Measurements from ENCODE around the gene MAF.

Gene MAF

DNA sequence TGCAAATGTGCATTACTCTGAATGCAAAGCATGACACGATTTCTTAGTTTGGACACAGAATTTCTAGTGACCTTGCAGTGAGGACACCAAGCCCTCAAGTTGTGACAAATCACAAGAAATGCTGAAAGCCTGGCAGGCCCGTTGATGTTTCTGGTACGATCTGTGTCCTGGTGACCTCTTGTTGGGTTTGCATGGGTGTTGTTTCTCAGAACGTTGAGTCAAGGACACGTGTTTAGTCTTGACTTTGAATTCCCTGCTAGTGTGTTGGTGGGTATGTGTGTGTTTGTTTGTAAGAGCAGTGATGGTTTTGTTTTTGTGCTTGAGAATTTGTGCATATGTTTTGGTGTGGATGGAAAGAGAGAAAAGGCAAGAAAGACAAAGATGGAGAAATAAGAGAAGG is 37.8 kb upstream of the MAF start:
- Histone ChIP-seq H3K9me3 (ENCODE audit: insufficient read depth, low read length) (no peaks in the 10 kb centered on the region), H3K4me3 (ENCODE audit: low read length) (no peak overlapping the region), H3K27ac (ENCODE audit: low read length) (no peak overlapping the region), H3K27me3 (ENCODE audit: low read depth, low read length) (no peaks in the 10 kb centered on the region), H4K20me1 (ENCODE audit: insufficient read depth, low read length) (no peaks in the 10 kb centered on the region), H3K9ac (ENCODE audit: low read length) (no peak overlapping the region), H3K4me1 (ENCODE audit: low read length) (no peaks in the 10 kb centered on the region), H3K36me3 (replicated peaks; ENCODE audit: low read depth, low read length) (no peaks in the 10 kb centered on the region), H3K4me2 (ENCODE audit: low read length) (no peak overlapping the region), H2AFZ (ENCODE audit: low read depth, low read length) (no peak overlapping the region), H3K79me2 (ENCODE audit: low read length) (no peaks in the 10 kb centered on the region)
- TF ChIP-seq, protein P1, sequence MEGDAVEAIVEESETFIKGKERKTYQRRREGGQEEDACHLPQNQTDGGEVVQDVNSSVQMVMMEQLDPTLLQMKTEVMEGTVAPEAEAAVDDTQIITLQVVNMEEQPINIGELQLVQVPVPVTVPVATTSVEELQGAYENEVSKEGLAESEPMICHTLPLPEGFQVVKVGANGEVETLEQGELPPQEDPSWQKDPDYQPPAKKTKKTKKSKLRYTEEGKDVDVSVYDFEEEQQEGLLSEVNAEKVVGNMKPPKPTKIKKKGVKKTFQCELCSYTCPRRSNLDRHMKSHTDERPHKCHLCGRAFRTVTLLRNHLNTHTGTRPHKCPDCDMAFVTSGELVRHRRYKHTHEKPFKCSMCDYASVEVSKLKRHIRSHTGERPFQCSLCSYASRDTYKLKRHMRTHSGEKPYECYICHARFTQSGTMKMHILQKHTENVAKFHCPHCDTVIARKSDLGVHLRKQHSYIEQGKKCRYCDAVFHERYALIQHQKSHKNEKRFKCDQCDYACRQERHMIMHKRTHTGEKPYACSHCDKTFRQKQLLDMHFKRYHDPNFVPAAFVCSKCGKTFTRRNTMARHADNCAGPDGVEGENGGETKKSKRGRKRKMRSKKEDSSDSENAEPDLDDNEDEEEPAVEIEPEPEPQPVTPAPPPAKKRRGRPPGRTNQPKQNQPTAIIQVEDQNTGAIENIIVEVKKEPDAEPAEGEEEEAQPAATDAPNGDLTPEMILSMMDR (IDR thresholded peaks at IDR 0.05; ENCODE audit: low read depth, low read length): no peak
- TF ChIP-seq EZH2phosphoT487 (IDR thresholded peaks at IDR 0.05; ENCODE audit: low read depth): no peak

DNA sequence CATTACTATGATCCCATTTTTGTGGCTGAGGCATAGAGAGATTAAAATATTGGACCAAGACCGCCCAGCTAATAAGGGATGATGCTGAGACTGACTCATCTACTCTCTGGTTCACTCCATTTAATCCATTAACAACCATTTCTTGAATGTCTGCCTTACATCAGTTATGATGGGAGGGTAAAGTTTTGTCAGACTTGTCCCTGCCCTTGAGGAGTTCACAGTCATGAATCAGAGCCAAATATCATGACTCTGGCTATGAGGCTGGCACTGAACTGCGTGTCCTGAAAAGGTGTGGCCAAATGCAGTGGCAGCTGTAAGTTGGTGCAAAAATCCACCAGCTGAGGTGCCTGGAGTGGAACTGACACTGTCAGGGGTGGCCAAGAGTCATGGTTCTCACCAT is 35.0 kb upstream of the MAF start:
- TF ChIP-seq, protein P1 (IDR thresholded peaks at IDR 0.05; ENCODE audit: low read depth, low read length): no peak
- TF ChIP-seq EZH2phosphoT487 (IDR thresholded peaks at IDR 0.05; ENCODE audit: low read depth): no peak
- Histone ChIP-seq H3K4me3 (ENCODE audit: low read length) (no peak overlapping the region), H3K9me3 (ENCODE audit: insufficient read depth, low read length) (no peaks in the 10 kb centered on the region), H3K4me2 (ENCODE audit: low read length) (no peak overlapping the region), H3K36me3 (replicated peaks; ENCODE audit: low read depth, low read length) (no peaks in the 10 kb centered on the region), H2AFZ (ENCODE audit: low read depth, low read length) (no peak overlapping the region), H3K9ac (ENCODE audit: low read length) (no peak overlapping the region), H3K27me3 (ENCODE audit: low read depth, low read length) (no peaks in the 10 kb centered on the region), H3K4me1 (ENCODE audit: low read length) (no peaks in the 10 kb centered on the region), H3K79me2 (ENCODE audit: low read length) (no peaks in the 10 kb centered on the region), H4K20me1 (ENCODE audit: insufficient read depth, low read length) (no peaks in the 10 kb centered on the region), H3K27ac (ENCODE audit: low read length) (no peak overlapping the region)

DNA sequence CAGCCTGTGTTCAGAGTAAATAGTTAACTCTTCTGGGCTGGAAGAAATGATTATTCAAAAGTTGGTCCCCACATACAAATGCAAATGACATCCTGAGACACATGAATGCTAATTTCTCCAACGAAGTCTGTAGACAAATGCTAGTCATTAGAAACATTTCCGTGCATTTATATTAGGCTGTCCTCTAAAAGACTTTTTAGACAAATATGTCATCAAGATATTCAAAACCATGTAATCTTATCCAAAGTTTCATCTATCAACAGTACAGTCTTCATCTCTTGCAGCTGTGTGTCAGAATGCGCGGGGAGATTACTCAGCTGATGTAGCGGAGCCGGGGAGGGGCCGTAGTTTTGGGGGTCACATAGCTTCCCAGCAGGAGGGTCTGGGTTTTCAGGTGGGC is 33.8 kb upstream of the MAF start:
- Histone ChIP-seq H3K4me3 (ENCODE audit: low read length) (no peak overlapping the region), H3K4me1 (ENCODE audit: low read length) (no peaks in the 10 kb centered on the region), H3K79me2 (ENCODE audit: low read length) (no peaks in the 10 kb centered on the region), H3K9me3 (ENCODE audit: insufficient read depth, low read length) (no peaks in the 10 kb centered on the region), H4K20me1 (ENCODE audit: insufficient read depth, low read length) (no peaks in the 10 kb centered on the region), H3K36me3 (replicated peaks; ENCODE audit: low read depth, low read length) (no peaks in the 10 kb centered on the region), H3K27ac (ENCODE audit: low read length) (no peak overlapping the region), H2AFZ (ENCODE audit: low read depth, low read length) (no peak overlapping the region), H3K4me2 (ENCODE audit: low read length) (no peak overlapping the region), H3K9ac (ENCODE audit: low read length) (no peak overlapping the region), H3K27me3 (ENCODE audit: low read depth, low read length) (no peaks in the 10 kb centered on the region)
- TF ChIP-seq, protein P1 (IDR thresholded peaks at IDR 0.05; ENCODE audit: low read depth, low read length): no peak
- no peak for TF ChIP-seq EZH2phosphoT487 (IDR thresholded peaks at IDR 0.05; ENCODE audit: low read depth)

DNA sequence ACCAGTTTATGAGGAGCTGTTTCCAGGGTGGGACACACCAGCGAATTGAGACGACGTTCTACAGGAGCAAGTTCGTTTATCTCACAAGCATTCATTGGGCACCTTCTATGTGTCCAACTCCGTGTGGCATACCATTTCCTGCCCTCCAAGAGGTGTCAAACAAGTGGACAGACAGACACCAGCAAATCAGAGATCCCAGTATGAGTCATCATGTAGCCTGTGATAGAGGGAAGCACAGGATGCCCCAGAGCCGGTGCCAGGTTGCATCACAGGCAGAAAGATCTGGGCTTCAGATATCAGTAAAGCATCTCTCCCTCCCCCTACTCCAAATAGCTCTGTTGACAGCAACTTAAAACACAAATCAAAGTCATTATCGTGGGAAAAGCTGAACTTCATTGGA is 31.8 kb upstream of the MAF start:
- TF ChIP-seq, protein P1 (IDR thresholded peaks at IDR 0.05; ENCODE audit: low read depth, low read length): no peak
- TF ChIP-seq EZH2phosphoT487 (IDR thresholded peaks at IDR 0.05; ENCODE audit: low read depth): no peak
- Histone ChIP-seq H3K4me3 (ENCODE audit: low read length) (no peak overlapping the region), H3K79me2 (ENCODE audit: low read length) (no peaks in the 10 kb centered on the region), H3K4me2 (ENCODE audit: low read length) (no peak overlapping the region), H2AFZ (ENCODE audit: low read depth, low read length) (no peak overlapping the region), H3K9me3 (ENCODE audit: insufficient read depth, low read length) (no peaks in the 10 kb centered on the region), H4K20me1 (ENCODE audit: insufficient read depth, low read length) (no peaks in the 10 kb centered on the region), H3K27me3 (ENCODE audit: low read depth, low read length) (no peaks in the 10 kb centered on the region), H3K27ac (ENCODE audit: low read length) (no peak overlapping the region), H3K36me3 (replicated peaks; ENCODE audit: low read depth, low read length) (no peaks in the 10 kb centered on the region), H3K4me1 (ENCODE audit: low read length) (no peaks in the 10 kb centered on the region), H3K9ac (ENCODE audit: low read length) (no peak overlapping the region)
